ENCODE measurements around the gene LGALS12. TPM values are rescaled to one million over a fixed set of nuclear protein-coding genes. Genes with fewer than 3 reads are reported as not detected.

LGALS12 gene
- total RNA-seq, 1 donor from 2014 or later = 0.49 TPM

DNA sequence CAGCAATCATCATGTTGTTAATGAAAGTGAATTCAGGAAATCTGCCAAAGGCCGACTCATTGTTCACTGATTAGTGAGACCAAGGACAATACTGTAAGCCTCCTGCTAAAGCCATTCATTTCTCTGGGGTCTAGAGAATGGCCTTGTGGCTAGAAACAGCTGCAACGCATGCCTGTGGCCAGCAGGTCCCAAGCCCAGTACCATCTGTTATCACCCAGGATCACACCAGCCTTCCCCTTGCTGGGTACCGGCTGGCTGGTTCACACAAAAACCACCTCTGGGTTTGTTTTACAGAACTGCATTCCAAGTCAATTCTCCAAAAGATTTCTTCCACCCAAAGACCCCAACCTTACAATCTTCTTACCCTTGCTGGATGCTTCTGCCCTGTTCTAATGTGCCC, 16.0 kb upstream of the LGALS12 start:
- no peak overlapping the region for H3K27ac ChIP-seq
- peak overlapping the region; percentile 54 for H3K4me3 ChIP-seq
- H3K36me3 ChIP-seq = no peaks in the 10 kb centered on the region
- ATAC-seq (no peak), DNase-seq (no peak)
- no peak for TF ChIP-seq CTCF (IDR thresholded peaks at IDR 0.05)
- intact Hi-C loops (cut with DNase I) = loop anchor here (10.0 kb wide), 1 partner anchor 245 kb away; no protein-coding TSS in a partner anchor
- H3K27me3 ChIP-seq = no peaks in the 10 kb centered on the region
- H3K4me1 ChIP-seq = peaks cover 11% of the 10 kb centered on the region
- no peaks in the 10 kb centered on the region for H3K9me3 ChIP-seq

GRCh38 chr11:63490551-63491239, 15.2 kb upstream of the LGALS12 start, which contains the start of gene PLAAT5:
TSS of gene PLAAT5 (minus strand) at chr11:63491167. CDS start at chr11:63491034, 133 bp downstream.
- H3K27me3 ChIP-seq = no peaks in the 10 kb centered on the region
- H3K9me3 ChIP-seq = no peaks in the 10 kb centered on the region
- TF ChIP-seq CTCF (IDR thresholded peaks at IDR 0.05) = no peak
- peak; percentile 79 for DNase-seq
- no peaks in the 10 kb centered on the region for H3K36me3 ChIP-seq
- intact Hi-C loops (cut with DNase I) = no loop called here
- ATAC-seq = peak; percentile 91
- H3K4me3 ChIP-seq = peak within 1 kb of the TSS; percentile 54
- H3K4me1 ChIP-seq = peaks cover 11% of the 10 kb centered on the region
- peak within 1 kb of the TSS; percentile 25 for H3K27ac ChIP-seq

DNA sequence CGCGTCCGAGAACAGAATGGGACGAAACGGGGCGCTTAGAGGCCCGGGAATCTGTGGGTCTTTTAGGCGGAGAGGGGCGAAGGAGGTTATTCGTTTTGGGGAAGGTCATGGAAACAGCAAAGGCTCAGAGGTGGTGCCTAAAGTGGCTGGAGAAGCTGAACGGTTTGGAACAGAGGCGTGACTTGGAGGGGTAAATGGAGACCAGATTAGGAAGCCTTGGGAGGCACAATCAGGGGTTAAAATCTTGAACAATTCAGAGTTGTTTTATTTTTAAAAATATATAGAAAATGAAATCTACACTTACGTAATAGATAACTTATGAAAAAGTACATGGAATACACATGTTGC, 14.7 kb upstream of the LGALS12 start:
- no peaks in the 10 kb centered on the region for H3K36me3 ChIP-seq
- no peaks in the 10 kb centered on the region for H3K27me3 ChIP-seq
- no peaks in the 10 kb centered on the region for H3K9me3 ChIP-seq
- no peak for ATAC-seq
- H3K27ac ChIP-seq = peak overlapping the region; percentile 25
- peak overlapping the region; percentile 54 for H3K4me3 ChIP-seq
- no peak for DNase-seq
- H3K4me1 ChIP-seq = peaks cover 11% of the 10 kb centered on the region
- no peak for TF ChIP-seq CTCF (IDR thresholded peaks at IDR 0.05)
- intact Hi-C loops (cut with DNase I) = no loop called here

GRCh38 chr11:63491636-63492372, 14.1 kb upstream of the LGALS12 start:
- H3K36me3 ChIP-seq = no peaks in the 10 kb centered on the region
- DNase-seq (no peak), ATAC-seq (peak; percentile 51)
- H3K27me3 ChIP-seq = no peaks in the 10 kb centered on the region
- intact Hi-C loops (cut with DNase I) = no loop called here
- H3K4me3 ChIP-seq = peak overlapping the region; percentile 54
- peak overlapping the region; percentile 25 for H3K27ac ChIP-seq
- peaks cover 11% of the 10 kb centered on the region for H3K4me1 ChIP-seq
- no peaks in the 10 kb centered on the region for H3K9me3 ChIP-seq
- no peak for TF ChIP-seq CTCF (IDR thresholded peaks at IDR 0.05)

DNA sequence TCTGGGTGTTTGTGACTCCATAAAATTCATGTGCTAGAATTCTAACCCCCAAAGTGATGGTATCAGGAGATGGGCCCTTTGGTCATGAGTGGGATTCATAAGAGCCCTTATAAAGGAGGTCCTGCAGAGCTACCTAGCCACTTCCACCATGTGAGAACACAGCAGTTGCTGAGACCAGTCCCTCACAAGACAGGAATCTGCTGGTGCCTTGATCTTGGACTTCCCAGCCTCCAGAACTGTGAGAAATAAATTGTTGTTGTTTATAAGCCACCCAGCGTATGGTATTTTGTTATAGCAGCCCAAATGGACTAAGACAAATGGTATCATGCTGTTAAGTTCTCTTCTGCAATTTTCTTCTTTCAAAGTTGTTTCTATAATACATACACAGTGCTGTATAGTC, 13.4 kb upstream of the LGALS12 start:
- intact Hi-C loops (cut with DNase I) = no loop called here
- TF ChIP-seq CTCF (IDR thresholded peaks at IDR 0.05) = no peak
- no peak for DNase-seq

More for the DNA sequence above, 13.4 kb upstream of the LGALS12 start:
- no peaks in the 10 kb centered on the region for H3K27me3 ChIP-seq
- no peaks in the 10 kb centered on the region for H3K36me3 ChIP-seq
- no peak for ATAC-seq
- H3K9me3 ChIP-seq = no peaks in the 10 kb centered on the region
- H3K4me3 ChIP-seq = no peak overlapping the region
- no peak overlapping the region for H3K27ac ChIP-seq
- H3K4me1 ChIP-seq = peaks cover 11% of the 10 kb centered on the region

Data from upper lobe of right lung (tissue), 1 donor.